Measurements from ENCODE around the gene PDLIM1. TPM values are rescaled to one million over a fixed set of nuclear protein-coding genes. Genes with fewer than 3 reads are reported as not detected.

PDLIM1 gene
- total and polyA plus RNA-seq, 2 of the 8 experiments (the other 6 are each of a cell fraction or from before 2014, with no cell fraction given), result 169 to 245 TPM

GRCh38 chr10:95333997-95334804, 43.4 kb upstream of the PDLIM1 start:
- ChIA-PET CTCF (ENCODE audit: partially characterized antibody) (interaction anchor here (0.8 to 1.9 kb wide), 9 partner anchors 24 to 201 kb away, joined by 3 to 5 read pairs (median 3); no protein-coding TSS in a partner anchor), POLR2A (ENCODE audit: partially characterized antibody) (no interaction called here)
- H3K9me3 ChIP-seq (ENCODE audit: insufficient read depth in 2 of 2, low read depth in 1 of 2, low read length in 1 of 2), result no peaks in the 10 kb centered on the region
- H4K91ac ChIP-seq (replicated peaks; ENCODE audit: insufficient read length, low read length), result no peak overlapping the region
- no peak overlapping the region for H3K4me2 ChIP-seq (ENCODE audit: insufficient read depth in 1 of 2, low read depth in 2 of 2, low read length in 2 of 2)
- no peak overlapping the region for H4K8ac ChIP-seq (ENCODE audit: extremely low read depth, insufficient read depth, low read length)
- H4K5ac ChIP-seq (ENCODE audit: insufficient read length, low read depth, low read length), result no peak overlapping the region
- no peak for FAIRE-seq
- H3K23me2 ChIP-seq (ENCODE audit: low read depth, low read length), result no peaks in the 10 kb centered on the region
- H2BK5ac ChIP-seq (ENCODE audit: low read depth, low read length), result no peak overlapping the region
- H3K79me2 ChIP-seq (ENCODE audit: control insufficient read depth in 1 of 2, insufficient read depth in 2 of 2, low read length in 2 of 2), result no peaks in the 10 kb centered on the region
- no peak overlapping the region for H3K4ac ChIP-seq (replicated peaks; ENCODE audit: insufficient read length, low read depth, low read length)
- H3K18ac ChIP-seq (ENCODE audit: extremely low read depth, low read length), result no peak overlapping the region
- H2AK5ac ChIP-seq (ENCODE audit: low read depth, low read length), result no peak overlapping the region
- H3K4me3 ChIP-seq (ENCODE audit: extremely low read depth in 1 of 4, insufficient read depth in 2 of 4, low read depth in 3 of 4, low read length in 4 of 4), result no peak overlapping the region
- H3K14ac ChIP-seq (ENCODE audit: insufficient read length), result no peak overlapping the region
- no peak overlapping the region for H2BK20ac ChIP-seq (ENCODE audit: low read length)
- DNase-seq (ENCODE audit: low read depth in 1 of 2, low spot score in 2 of 2), result no peak
- WGBS, 2 experiments (ENCODE audit: extremely low coverage in 1 of 2, insufficient coverage in 1 of 2, insufficient read length in 1 of 2, insufficient replicate concordance in 2 of 2, low coverage in 1 of 2, low lambda C conversion rate in 2 of 2, missing lambda C conversion rate in 1 of 2), result 91% methylated on average over 12 of the region's 12 CpGs; no CpG with 5 or more reads in 1 of the 2 experiments
- no peak overlapping the region for H3K27ac ChIP-seq (ENCODE audit: low read depth, low read length)
- no peak overlapping the region for H3K56ac ChIP-seq (replicated peaks; ENCODE audit: insufficient read length, low read depth, low read length)
- no peak overlapping the region for H2BK12ac ChIP-seq (ENCODE audit: low read depth, low read length)
- no peaks in the 10 kb centered on the region for H3K79me1 ChIP-seq (ENCODE audit: low read depth, low read length)
- no peak overlapping the region for H3K23ac ChIP-seq (ENCODE audit: insufficient read length)
- H2BK15ac ChIP-seq (ENCODE audit: low read length), result no peak overlapping the region
- H2AFZ ChIP-seq (ENCODE audit: low read length), result no peak overlapping the region
- H2BK120ac ChIP-seq (replicated peaks; ENCODE audit: low read depth, low read length), result no peak overlapping the region
- H3K9ac ChIP-seq (replicated peaks in 1 of 4; ENCODE audit: extremely low read depth in 1 of 4, low read depth in 3 of 4, low read length in 3 of 4), result no peak overlapping the region
- H3K4me1 ChIP-seq (replicated peaks in 1 of 4; ENCODE audit: control insufficient read depth in 3 of 4, insufficient read depth in 4 of 4, low read length in 3 of 4), result peaks cover 0 to 7% (median 0%) of the 10 kb centered on the region in 4 experiments; a peak in 1 of 7 replicates
- peaks cover 0 to 2% of the 10 kb centered on the region in 2 experiments for H4K20me1 ChIP-seq (replicated peaks in 1 of 2; ENCODE audit: control insufficient read depth in 1 of 2, insufficient read depth in 2 of 2, low read length in 2 of 2)
- H3K36me3 ChIP-seq (ENCODE audit: control insufficient read depth in 2 of 4, insufficient read depth in 4 of 4, low read length in 3 of 4), result peaks cover 0 to 3% (median 0%) of the 10 kb centered on the region in 4 experiments; a peak in 1 of 8 replicates
- H3K27me3 ChIP-seq (replicated peaks in 1 of 4; ENCODE audit: control insufficient read depth in 3 of 4, extremely low read depth in 1 of 4, insufficient read depth in 3 of 4, low read length in 3 of 4), result no peaks in the 10 kb centered on the region
- TF ChIP-seq HDAC6 (IDR thresholded peaks at IDR 0.05; ENCODE audit: low read depth, low read length), result no peak
- no peak for TF ChIP-seq RBBP5 (IDR thresholded peaks at IDR 0.05; ENCODE audit: borderline replicate concordance, low read depth, low read length)
- TF ChIP-seq CTBP2 (IDR thresholded peaks at IDR 0.05; ENCODE audit: borderline replicate concordance, insufficient read depth, insufficient read length, low read length), result no peak
- no peak for TF ChIP-seq TBP (IDR thresholded peaks at IDR 0.05; ENCODE audit: low read depth, low read length)
- no peak for TF ChIP-seq SIN3A (conservative IDR thresholded peaks at IDR 0.05 in 1 of 2, IDR thresholded peaks at IDR 0.05 in 1 of 2; ENCODE audit: low read depth in 1 of 2, low read length in 2 of 2)
- TF ChIP-seq TCF12 (IDR thresholded peaks at IDR 0.05; ENCODE audit: low read depth, low read length), result no peak
- no peak for TF ChIP-seq BRCA1 (IDR thresholded peaks at IDR 0.05; ENCODE audit: low read depth, low read length)
- TF ChIP-seq CHD2 (IDR thresholded peaks at IDR 0.05; ENCODE audit: low read length), result no peak
- TF ChIP-seq SAP30 (IDR thresholded peaks at IDR 0.05; ENCODE audit: insufficient read depth, insufficient replicate concordance, low read length), result no peak
- TF ChIP-seq ASH2L (IDR thresholded peaks at IDR 0.05; ENCODE audit: low read length), result no peak
- TF ChIP-seq POLR2A (IDR thresholded peaks at IDR 0.05; ENCODE audit: control extremely low read depth in 1 of 2, low read depth in 2 of 2, low read length in 2 of 2), result no peak
- TF ChIP-seq KDM1A (IDR thresholded peaks at IDR 0.05; ENCODE audit: borderline replicate concordance, low read length), result no peak
- no peak for TF ChIP-seq MAFK (IDR thresholded peaks at IDR 0.05; ENCODE audit: low read depth, low read length)

Measured in H1 (cell line).